Measurements from ENCODE around the gene LIMS1. TPM values are rescaled to one million over a fixed set of nuclear protein-coding genes. Genes with fewer than 3 reads are reported as not detected.
"Not testable (repeated sequence)": the region's sequence is repeated elsewhere in the genome, so short reads cannot be mapped to it uniquely, and the experiment has no call there.

The LIMS1 gene
- total RNA-seq, 4 donors from 2014 or later = 37.4 to 357 (median 112) TPM

DNA sequence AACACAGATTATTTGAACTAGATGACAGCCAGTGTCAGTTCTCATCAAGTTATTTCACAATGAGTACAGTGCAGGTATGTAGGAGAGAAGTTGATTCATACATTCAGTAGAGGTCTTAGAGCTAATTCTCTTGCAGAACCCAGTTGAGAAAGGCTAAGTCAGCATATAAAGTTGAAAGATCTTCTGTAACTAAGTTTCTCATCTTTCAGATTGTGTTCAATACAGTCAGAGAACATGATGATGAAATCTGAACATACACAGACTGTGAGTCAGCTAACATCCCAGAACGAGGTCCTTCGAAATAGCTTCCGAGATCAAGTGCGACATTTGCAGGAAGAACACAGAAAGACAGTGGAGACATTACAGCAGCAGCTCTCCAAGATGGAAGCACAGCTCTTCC lies 41.9 kb upstream of the LIMS1 start:
- Histone ChIP-seq H3K4me1 (no peaks in the 10 kb centered on the region), H3K27ac (no peak overlapping the region), H3K9me3 (no peaks in the 10 kb centered on the region), H3K4me3 (no peak overlapping the region), H3K27me3 (no peaks in the 10 kb centered on the region), H3K36me3 (peaks cover 0 to 4% of the 10 kb centered on the region in 2 donors)
- DNase-seq = no peak
- intact Hi-C loops (cut with DNase I; ENCODE audit: low total_unique reads) = no loop called here
- TF ChIP-seq CTCF (IDR thresholded peaks at IDR 0.05) (no peak), POLR2A (IDR thresholded peaks at IDR 0.05) (no peak)

DNA sequence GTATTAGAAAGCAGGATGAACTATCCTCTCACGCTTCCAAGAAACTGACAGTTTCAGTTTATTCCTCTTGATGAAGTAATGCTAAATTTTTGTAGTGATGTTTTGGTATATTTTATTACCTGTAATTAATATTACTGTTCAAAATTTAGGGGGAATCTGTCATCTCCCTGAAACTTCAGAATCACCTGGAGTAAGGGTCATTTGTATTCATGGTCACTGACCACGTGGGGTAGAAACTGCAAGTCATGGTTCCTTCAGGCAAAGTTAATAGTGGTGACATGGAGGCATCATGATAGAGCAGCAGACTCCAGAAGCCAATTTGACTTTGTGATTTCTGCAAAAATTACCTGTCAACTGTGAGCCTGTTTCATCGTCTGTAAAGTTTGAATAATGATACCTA lies 38.1 kb upstream of the LIMS1 start:
- DNase-seq; H3K27ac ChIP-seq; H3K4me1 ChIP-seq; intact Hi-C loops (cut with DNase I; ENCODE audit: low total_unique reads); H3K27me3 ChIP-seq; H3K36me3 ChIP-seq; H3K4me3 ChIP-seq; H3K9me3 ChIP-seq: not testable (repeated sequence)

GRCh38 chr2:108507620-108508019 lies 26.6 kb upstream of the LIMS1 start:
- H3K4me3 ChIP-seq; H3K27me3 ChIP-seq; DNase-seq; H3K36me3 ChIP-seq; H3K9me3 ChIP-seq; intact Hi-C loops (cut with DNase I; ENCODE audit: low total_unique reads); H3K4me1 ChIP-seq; H3K27ac ChIP-seq: not testable (repeated sequence)

DNA sequence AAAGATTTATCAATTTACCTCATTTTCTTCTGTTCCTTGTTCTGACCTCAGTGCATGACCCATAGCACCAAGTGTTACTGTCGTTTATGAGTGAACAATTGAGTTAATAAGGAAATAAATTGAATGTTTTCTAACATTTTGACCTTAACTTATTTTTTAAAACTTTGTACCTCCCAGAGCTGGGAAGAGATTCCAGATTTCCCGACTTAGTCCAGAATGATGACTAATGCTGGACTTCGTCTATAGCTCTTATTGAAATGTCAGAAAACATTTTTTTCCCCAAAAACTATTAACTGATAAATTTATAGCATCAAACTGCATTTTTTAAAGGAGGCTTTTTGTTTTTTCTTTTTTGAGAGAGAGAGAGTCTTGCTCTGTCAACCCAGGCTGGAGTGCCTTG lies 21.8 kb upstream of the LIMS1 start:
- DNase-seq; H3K36me3 ChIP-seq; H3K27ac ChIP-seq; H3K9me3 ChIP-seq; intact Hi-C loops (cut with DNase I; ENCODE audit: low total_unique reads); H3K4me3 ChIP-seq; H3K4me1 ChIP-seq; H3K27me3 ChIP-seq: not testable (repeated sequence)

GRCh38 chr2:108514478-108514877 lies 19.8 kb upstream of the LIMS1 start:
- H3K4me1 ChIP-seq; H3K4me3 ChIP-seq; H3K27me3 ChIP-seq; H3K27ac ChIP-seq; DNase-seq; H3K36me3 ChIP-seq; intact Hi-C loops (cut with DNase I; ENCODE audit: low total_unique reads); H3K9me3 ChIP-seq: not testable (repeated sequence)

GRCh38 chr2:108524688-108525087 lies 9.6 kb upstream of the LIMS1 start:
- H3K27me3 ChIP-seq; H3K4me1 ChIP-seq; H3K4me3 ChIP-seq; intact Hi-C loops (cut with DNase I; ENCODE audit: low total_unique reads); H3K27ac ChIP-seq; H3K36me3 ChIP-seq; DNase-seq; H3K9me3 ChIP-seq: not testable (repeated sequence)

DNA sequence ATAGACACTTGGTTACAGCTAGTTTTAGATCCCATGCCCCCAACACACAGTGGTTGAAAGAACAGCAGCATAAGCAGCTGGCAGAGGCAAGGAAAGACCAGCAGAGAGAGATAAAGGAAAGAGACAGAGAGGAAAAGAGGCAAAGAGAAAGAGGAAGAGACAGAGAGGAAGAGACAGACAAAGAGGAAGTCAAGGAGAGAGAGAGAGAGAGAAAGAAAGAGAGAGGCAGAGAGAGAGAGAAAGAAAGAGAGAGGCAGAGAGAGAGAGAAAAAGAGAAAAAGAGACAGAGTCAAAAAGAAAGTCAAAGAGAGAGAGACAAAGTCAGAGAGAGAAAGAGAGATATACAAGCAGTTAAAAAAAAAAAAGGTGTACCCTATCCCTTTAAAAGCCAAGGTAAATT lies 9.0 kb upstream of the LIMS1 start:
- H3K36me3 ChIP-seq; H3K4me3 ChIP-seq; H3K27me3 ChIP-seq; H3K27ac ChIP-seq; DNase-seq; intact Hi-C loops (cut with DNase I; ENCODE audit: low total_unique reads); H3K9me3 ChIP-seq; H3K4me1 ChIP-seq: not testable (repeated sequence)

DNA sequence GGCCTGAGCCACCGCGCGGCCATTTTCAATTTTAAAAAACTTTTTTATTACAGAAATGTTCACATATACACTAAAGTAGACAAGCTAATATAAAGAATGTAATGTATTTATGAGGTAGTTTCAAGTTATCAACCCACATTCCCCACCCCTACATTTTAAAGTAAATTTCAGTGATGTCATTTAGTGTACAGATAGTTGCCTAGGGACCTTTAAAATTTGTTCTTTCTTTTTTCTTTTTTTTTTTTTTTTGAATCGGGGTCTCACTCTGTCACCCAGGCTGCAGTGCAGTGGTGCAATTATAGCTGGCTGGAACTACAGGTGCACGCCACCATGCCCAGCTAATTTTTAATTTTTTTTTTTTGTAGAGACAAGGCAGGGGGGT lies 2.6 kb upstream of the LIMS1 start:
- TF ChIP-seq POLR2A (IDR thresholded peaks at IDR 0.05) = no peak
- no peak for TF ChIP-seq CTCF (IDR thresholded peaks at IDR 0.05)
- DNase-seq = no peak
- no peak overlapping the region for H3K27ac ChIP-seq
- H3K27me3 ChIP-seq = no peaks in the 10 kb centered on the region
- H3K36me3 ChIP-seq = no peaks in the 10 kb centered on the region
- intact Hi-C loops (cut with DNase I; ENCODE audit: low total_unique reads) = no loop called here
- H3K4me3 ChIP-seq = no peak overlapping the region
- peaks cover 4 to 7% of the 10 kb centered on the region in 2 donors for H3K4me1 ChIP-seq
- no peaks in the 10 kb centered on the region for H3K9me3 ChIP-seq
